ENCODE data around the gene ROBO3. TPM values are rescaled to one million over a fixed set of nuclear protein-coding genes. Genes with fewer than 3 reads are reported as not detected.

ROBO3 gene
- total RNA-seq, 4 donors from 2014 or later, result 1.9 to 5.3 (median 3.3) TPM

DNA sequence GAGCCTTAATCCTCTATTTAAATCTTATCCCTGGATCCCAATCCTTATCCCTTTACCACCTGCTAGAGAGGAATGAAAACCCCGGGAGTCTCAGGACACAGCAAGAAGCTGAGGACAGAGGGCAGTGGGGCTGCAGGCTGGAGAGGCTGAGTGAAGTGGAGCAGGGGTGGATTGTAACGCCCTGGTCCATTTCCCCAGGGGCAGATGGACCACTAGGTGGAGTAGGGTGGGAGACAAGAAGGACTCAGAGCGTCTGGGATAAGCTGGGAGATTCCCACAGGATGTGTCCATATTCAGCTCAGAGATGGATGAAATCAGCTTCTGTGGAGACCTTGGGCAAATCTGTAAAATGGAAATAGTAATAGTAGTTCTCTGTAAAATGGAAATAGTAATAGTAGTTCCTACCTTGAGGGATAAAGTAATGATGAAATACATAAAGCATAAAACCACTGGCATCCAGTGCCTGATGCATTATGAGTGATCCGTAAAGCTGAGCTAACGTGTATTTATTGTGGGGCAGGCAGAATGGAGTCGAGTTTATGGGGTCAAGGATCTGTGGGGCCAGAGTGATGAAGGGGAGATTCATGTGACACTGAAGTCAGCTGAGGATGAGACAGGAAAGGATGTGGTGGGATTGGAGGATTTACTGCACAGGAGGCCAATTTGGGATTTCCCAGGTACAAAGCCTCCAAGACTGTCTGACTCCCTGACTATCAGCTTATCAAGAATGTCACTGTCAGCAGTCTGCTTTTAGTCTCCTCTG lies 34.3 kb downstream of the ROBO3 start:
- TF ChIP-seq POLR2A (IDR thresholded peaks at IDR 0.05), result no peak
- TF ChIP-seq, protein P1, sequence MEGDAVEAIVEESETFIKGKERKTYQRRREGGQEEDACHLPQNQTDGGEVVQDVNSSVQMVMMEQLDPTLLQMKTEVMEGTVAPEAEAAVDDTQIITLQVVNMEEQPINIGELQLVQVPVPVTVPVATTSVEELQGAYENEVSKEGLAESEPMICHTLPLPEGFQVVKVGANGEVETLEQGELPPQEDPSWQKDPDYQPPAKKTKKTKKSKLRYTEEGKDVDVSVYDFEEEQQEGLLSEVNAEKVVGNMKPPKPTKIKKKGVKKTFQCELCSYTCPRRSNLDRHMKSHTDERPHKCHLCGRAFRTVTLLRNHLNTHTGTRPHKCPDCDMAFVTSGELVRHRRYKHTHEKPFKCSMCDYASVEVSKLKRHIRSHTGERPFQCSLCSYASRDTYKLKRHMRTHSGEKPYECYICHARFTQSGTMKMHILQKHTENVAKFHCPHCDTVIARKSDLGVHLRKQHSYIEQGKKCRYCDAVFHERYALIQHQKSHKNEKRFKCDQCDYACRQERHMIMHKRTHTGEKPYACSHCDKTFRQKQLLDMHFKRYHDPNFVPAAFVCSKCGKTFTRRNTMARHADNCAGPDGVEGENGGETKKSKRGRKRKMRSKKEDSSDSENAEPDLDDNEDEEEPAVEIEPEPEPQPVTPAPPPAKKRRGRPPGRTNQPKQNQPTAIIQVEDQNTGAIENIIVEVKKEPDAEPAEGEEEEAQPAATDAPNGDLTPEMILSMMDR (IDR thresholded peaks at IDR 0.05), result no peak
- 67 to 72% methylated on average over 6 of the region's 6 CpGs for WGBS, 2 donors
- H3K4me3 ChIP-seq (ENCODE audit: low read depth, poor library complexity, severe bottlenecking), result no peak overlapping the region
- intact Hi-C loops (cut with DNase I; ENCODE audit: low total_unique reads), result no loop called here
- DNase-seq (ENCODE audit: low spot score in 2 of 2), result peak in 1 of 2 donors; percentile 58

DNA sequence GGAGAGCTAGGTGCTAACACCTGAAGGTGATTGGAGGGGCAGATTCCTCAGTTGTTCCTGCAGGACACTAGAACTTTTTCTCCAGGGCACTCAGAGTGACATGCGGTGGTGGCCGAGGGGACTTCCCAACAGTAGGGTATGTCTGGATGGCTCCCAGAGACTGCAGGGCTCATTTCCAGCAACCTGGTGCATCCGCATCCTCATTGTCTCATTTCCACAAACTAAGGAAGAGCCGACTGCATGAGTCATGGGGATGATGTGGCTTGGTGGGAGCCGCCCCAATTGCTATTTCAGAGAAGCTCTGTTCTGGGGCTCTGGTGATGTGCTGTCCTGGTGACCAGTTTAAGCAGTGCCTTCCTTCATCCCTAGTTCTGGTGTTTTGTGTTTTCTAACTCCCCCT lies 35.2 kb downstream of the ROBO3 start:
- DNase-seq (ENCODE audit: low spot score in 2 of 2), result peak in 1 of 2 donors; percentile 89
- TF ChIP-seq, protein P1 (IDR thresholded peaks at IDR 0.05), result no peak
- TF ChIP-seq POLR2A (IDR thresholded peaks at IDR 0.05), result no peak
- intact Hi-C loops (cut with DNase I; ENCODE audit: low total_unique reads), result no loop called here
- H3K4me3 ChIP-seq (ENCODE audit: low read depth, poor library complexity, severe bottlenecking), result no peak overlapping the region
- 21 to 35% methylated on average over 4 to 5 of the region's 5 CpGs for WGBS, 2 donors

DNA sequence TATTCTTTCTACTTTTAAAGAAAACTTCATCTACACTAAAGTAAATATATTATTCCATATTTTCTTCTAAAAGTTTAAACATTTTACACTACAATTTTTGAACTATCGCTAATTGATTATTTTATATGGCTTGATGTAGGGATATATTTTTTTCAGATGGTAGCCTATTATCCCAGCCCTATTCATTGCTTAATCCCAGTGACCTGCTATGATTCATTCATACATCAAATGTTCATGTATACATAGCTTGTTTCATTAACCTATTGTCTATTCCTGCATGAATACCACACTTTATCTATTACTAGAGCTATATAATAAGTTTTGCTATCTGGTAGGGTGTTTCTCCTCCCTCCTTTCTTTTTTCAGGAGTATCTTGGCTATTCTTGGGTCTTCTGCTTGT lies 37.4 kb downstream of the ROBO3 start:
- no peak for TF ChIP-seq POLR2A (IDR thresholded peaks at IDR 0.05)
- TF ChIP-seq, protein P1 (IDR thresholded peaks at IDR 0.05), result no peak
- DNase-seq (ENCODE audit: low spot score in 2 of 2), result no peak
- intact Hi-C loops (cut with DNase I; ENCODE audit: low total_unique reads), result no loop called here
- H3K4me3 ChIP-seq (ENCODE audit: low read depth, poor library complexity, severe bottlenecking), result no peak overlapping the region
- 95 to 100% methylated on average over 1 of the region's 1 CpG for WGBS, 2 donors

DNA sequence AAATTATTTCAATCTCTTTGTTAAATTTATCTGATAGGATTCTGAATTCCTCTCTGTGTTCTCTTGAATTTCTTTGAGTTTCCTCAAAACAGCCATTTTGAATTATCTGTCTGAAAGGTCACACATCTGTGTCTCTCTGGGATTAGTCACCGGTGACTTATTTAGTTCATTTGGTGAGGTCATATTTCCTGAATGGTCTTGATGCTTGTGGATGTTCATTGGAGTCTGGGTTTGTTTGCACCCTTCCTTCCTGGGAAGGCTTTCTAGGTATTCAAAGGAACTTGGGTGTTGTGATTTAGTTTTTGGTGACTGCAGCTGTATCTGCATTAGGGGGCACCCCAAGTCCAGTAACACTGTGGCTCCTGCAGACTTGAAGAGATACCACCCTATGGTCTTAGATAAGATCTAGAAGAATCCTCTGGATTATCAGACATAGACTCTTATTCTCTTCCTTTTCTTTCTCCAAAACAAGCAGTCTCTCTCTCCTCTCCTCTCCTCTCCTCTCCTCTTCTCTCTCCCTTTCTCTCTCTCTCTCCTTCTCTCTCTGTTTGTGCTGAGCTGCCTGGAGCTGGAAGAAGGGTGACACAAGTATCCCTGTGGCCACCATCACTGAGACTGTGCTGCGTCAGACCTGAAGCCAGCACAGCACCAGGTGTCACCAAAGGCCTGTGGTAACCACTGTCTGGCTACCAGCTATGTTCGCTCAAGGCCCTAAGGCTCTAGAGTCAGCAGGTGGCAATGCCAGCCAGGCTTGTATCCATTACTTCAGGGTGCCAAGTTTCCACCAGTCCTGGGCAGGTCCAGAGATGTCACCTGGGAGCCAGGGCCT lies 50.5 kb downstream of the ROBO3 start:
- no peak for TF ChIP-seq POLR2A (IDR thresholded peaks at IDR 0.05)
- TF ChIP-seq, protein P1 (IDR thresholded peaks at IDR 0.05), result no peak
- peak in 1 of 2 donors; percentile 42 for DNase-seq (ENCODE audit: low spot score in 2 of 2)
- WGBS, 2 donors, result 74 to 76% methylated on average over 3 of the region's 3 CpGs
- H3K4me3 ChIP-seq (ENCODE audit: low read depth, poor library complexity, severe bottlenecking), result no peak overlapping the region
- intact Hi-C loops (cut with DNase I; ENCODE audit: low total_unique reads), result no loop called here

DNA sequence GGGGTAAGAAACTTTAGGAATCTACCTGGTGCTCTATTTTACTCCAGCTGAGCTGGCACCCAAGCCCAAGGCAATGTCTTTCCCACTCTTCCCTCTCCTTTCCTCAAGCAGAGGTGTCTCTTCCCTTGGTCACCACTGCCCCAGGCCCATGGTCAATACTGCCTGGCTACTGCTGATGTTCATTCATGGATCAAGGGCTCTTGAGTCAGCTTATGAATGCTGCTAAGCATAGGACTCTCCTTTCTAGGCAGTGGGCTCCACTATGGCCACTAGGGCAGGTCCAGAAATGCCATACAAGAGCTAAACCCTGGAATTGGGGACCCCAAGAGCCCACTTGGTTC lies 51.1 kb downstream of the ROBO3 start:
- no peak for TF ChIP-seq POLR2A (IDR thresholded peaks at IDR 0.05)
- TF ChIP-seq, protein P1 (IDR thresholded peaks at IDR 0.05), result no peak
- DNase-seq (ENCODE audit: low spot score in 2 of 2), result no peak
- intact Hi-C loops (cut with DNase I; ENCODE audit: low total_unique reads), result no loop called here
- H3K4me3 ChIP-seq (ENCODE audit: low read depth, poor library complexity, severe bottlenecking), result no peak overlapping the region

All from lower leg skin (tissue), 4 donors.